GM19240 (cell line): Measurements from ENCODE around the gene VAMP8.
"Not testable (repeated sequence)": the region's sequence is repeated elsewhere in the genome, so short reads cannot be mapped to it uniquely, and the experiment has no call there.

Source experiments
- DNase-seq: peaks from one replicate; pipeline ENCODE4 v3.0.0; 2011; ENCODE audit warnings: low spot score; ENCODE audit not compliant: insufficient read length

Gene VAMP8

GRCh38 chr2:85597241-85597640 is 19.9 kb downstream of the VAMP8 start:
- no peak for DNase-seq

- no peak for DNase-seq
Observed at GRCh38 chr2:85598594-85599340, 21.4 kb downstream of the VAMP8 start.

- no peak for DNase-seq
Observed at GRCh38 chr2:85599468-85600234, 22.3 kb downstream of the VAMP8 start.

- no peak for DNase-seq
Observed at GRCh38 chr2:85600235-85600575, 22.8 kb downstream of the VAMP8 start.

- no peak for DNase-seq
Observed at GRCh38 chr2:85600951-85601770, 23.8 kb downstream of the VAMP8 start.

- DNase-seq = no peak
Observed at GRCh38 chr2:85601771-85602475, 24.5 kb downstream of the VAMP8 start.

GRCh38 chr2:85602476-85603234 is 25.3 kb downstream of the VAMP8 start, which contains the start of gene TMEM150A:
TSS of gene TMEM150A (minus strand) at chr2:85602698. CDS start at chr2:85601948, 750 bp downstream.
- DNase-seq = peak; percentile 68

GRCh38 chr2:85604133-85604444 is 26.7 kb downstream of the VAMP8 start:
- DNase-seq = not testable (repeated sequence)

- no peak for DNase-seq
Observed at GRCh38 chr2:85604568-85605339, 27.4 kb downstream of the VAMP8 start.

- DNase-seq = no peak
Observed at GRCh38 chr2:85605406-85606115, 28.2 kb downstream of the VAMP8 start.

- no peak for DNase-seq
Observed at GRCh38 chr2:85606116-85606455, 28.7 kb downstream of the VAMP8 start.

- DNase-seq = no peak
Observed at GRCh38 chr2:85607268-85608215, 30.2 kb downstream of the VAMP8 start.

GRCh38 chr2:85611217-85611704 is 33.9 kb downstream of the VAMP8 start:
- no peak for DNase-seq

GRCh38 chr2:85611705-85612587 is 34.6 kb downstream of the VAMP8 start, which contains the start of gene C2orf68:
TSS of gene C2orf68 (minus strand) at chr2:85612066. CDS start at chr2:85611984, 82 bp downstream.
- peak; percentile 81 for DNase-seq

GRCh38 chr2:85613717-85614515 is 36.5 kb downstream of the VAMP8 start:
- no peak for DNase-seq

GRCh38 chr2:85614757-85615156 is 37.4 kb downstream of the VAMP8 start:
- DNase-seq = not testable (repeated sequence)
